NCI-H1105 treated with DMSO at 0.1 percent for 48 hours (cell line): ENCODE data around the gene IL23A.

Source experiments
- DNase-seq: peaks from one replicate; lab custom pipeline; 2025; lab: John Stamatoyannopoulos, UW

The IL23A gene

GRCh38 chr12:56361487-56362129 is 22.9 kb downstream of the IL23A start:
- DNase-seq: no peak

- DNase-seq: no peak
Observed at GRCh38 chr12:56362130-56363059, 23.7 kb downstream of the IL23A start, which contains the start of gene APOF. Gene APOF, minus strand, starts transcription at chr12:56362857. Its CDS starts 112 bp downstream, at chr12:56362745.

GRCh38 chr12:56366948-56367347 is 28.3 kb downstream of the IL23A start:
- no peak for DNase-seq

GRCh38 chr12:56373515-56373914 is 34.8 kb downstream of the IL23A start:
- no peak for DNase-seq

- no peak for DNase-seq
Observed at GRCh38 chr12:56374726-56375597, 36.3 kb downstream of the IL23A start.

- DNase-seq: no peak
Observed at GRCh38 chr12:56375598-56376434, 37.1 kb downstream of the IL23A start.

- DNase-seq: no peak
Observed at GRCh38 chr12:56377310-56377988, 38.8 kb downstream of the IL23A start.

GRCh38 chr12:56377989-56378316 is 39.3 kb downstream of the IL23A start:
- no peak for DNase-seq

- no peak for DNase-seq
Observed at GRCh38 chr12:56382611-56383010, 43.9 kb downstream of the IL23A start.

GRCh38 chr12:56385873-56386272 is 47.2 kb downstream of the IL23A start:
- no peak for DNase-seq

- DNase-seq: no peak
Observed at GRCh38 chr12:56387152-56387736, 48.6 kb downstream of the IL23A start.

GRCh38 chr12:56389412-56389811 is 50.7 kb downstream of the IL23A start:
- DNase-seq: no peak
